GM19372 (cell line): Measurements from ENCODE around the gene CFAP57.
"Not testable (repeated sequence)": the region's sequence is repeated elsewhere in the genome, so short reads cannot be mapped to it uniquely, and the experiment has no call there.

ENCODE experiments used
- ATAC-seq: cut with Tn5 transposase; IDR thresholded peaks from one replicate; pipeline ENCODE4 v1.9.1; 2021; ENCODE audit warnings: mild to moderate bottlenecking, low read depth, moderate library complexity; ENCODE audit not compliant: unreplicated experiment

The CFAP57 gene

DNA sequence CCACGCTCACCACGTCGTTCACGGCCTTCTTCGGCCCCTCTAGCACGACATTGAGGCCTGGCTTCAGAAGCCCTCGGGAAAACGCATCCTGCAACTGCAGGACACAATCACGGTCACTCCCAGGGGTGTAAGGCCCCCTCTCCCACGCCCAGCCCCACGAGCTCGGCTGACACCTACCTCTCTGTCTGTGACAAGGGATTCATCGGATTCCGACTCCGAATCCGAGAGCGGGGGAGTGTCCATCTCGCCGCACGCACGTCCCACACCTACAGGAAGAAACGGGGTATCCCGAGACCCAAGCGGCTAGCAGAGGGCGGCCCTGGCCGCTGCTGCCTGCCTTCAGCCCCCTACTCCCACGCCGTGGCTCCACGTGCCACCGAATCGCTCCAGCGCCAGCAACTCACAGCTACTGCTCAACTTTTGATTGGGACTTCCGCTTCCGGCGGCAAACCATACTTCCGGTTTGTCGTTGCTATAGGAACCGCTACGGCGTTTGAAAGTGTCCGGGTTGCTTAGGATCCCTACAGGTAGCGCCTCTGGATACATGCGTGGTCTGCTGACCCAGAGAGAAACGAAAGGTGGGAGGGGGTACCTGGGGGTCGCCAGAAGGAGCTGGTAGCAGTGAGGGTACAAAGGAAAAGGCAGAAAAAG, at the start of gene CFAP57, which contains the start of gene EBNA1BP2:
CFAP57 (plus strand) TSS at position 455 of the 651 bp plus-strand sequence. CDS start 424 bp downstream, outside the sequence.
EBNA1BP2 (minus strand) TSS at position 415 of the 651 bp plus-strand sequence; CDS start at position 243, 172 bp downstream.
- ATAC-seq = peak; percentile 93

DNA sequence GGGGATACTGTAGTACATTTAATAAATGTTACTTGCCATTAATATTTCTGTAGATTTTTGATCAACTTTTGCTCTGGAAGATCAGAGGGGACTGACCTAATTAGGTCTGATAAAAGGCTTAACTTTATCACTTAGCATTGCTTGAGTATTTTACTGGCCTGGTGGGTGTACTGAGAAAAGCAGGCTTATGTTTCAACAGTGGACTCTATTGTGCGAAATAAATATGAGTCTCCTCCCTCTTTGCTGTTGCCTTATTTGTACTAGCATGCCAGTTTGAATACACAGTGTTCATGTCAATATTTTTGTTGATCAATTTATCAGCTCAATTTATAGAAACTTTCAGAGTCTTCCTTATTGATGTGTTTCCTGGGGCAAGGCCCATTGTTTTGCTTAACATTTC, 49.1 kb upstream of the CFAP57 start:
- ATAC-seq = no peak

DNA sequence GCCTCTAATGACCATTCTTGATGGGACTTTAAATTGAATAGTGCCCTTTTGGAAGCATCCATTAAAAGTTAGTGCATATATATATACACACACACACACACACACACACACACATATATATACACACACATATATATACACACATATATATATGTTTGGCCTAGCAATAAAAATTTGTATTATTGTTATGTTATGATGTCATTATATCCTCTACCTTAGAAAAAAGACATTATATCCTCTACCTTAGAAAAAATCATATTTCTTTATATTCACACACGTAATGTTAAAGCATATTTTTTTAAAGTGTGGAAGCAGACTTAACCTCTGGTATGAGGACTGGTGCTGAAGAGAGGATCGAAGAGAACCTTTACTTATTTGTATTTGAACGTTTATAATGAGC, 43.3 kb upstream of the CFAP57 start:
- no peak for ATAC-seq

DNA sequence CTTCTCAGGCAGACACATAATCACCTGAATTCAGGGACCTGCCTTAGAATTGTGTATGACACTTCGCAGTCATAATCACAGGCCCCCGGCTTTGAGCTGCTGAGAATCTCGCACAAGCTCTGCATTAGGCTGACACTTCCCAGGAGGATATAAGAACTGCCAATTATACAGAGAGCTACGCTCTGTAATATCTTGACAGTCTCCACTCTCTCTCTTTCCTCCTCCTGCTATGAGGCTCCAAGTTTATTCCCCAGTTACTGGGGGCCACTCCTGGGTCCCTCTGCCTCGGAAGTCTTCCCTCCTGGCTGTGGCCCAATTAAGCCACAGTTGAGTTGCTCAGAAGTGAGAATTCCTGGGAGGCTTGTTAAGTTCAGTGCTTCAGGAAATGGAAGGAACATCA, 42.7 kb upstream of the CFAP57 start:
- ATAC-seq = no peak

DNA sequence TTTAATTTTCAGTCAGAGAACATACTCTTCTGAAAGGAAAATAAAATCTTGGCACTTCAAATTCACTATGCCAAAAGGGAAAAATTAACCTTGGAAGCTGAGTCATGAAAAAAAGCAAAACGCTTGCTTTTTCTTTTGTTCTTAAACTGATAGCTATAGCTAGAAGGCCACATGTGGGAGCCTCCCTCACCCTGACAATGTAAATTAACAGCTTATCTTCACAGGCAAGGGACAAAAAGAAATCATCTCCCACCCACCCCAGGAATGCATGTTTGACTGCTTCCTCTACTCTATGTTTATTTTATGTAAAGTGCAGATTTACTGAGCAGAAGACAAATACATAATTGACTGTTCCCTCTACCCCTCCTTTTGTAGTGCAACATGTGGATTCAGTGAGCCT, 38.1 kb upstream of the CFAP57 start:
- no peak for ATAC-seq

DNA sequence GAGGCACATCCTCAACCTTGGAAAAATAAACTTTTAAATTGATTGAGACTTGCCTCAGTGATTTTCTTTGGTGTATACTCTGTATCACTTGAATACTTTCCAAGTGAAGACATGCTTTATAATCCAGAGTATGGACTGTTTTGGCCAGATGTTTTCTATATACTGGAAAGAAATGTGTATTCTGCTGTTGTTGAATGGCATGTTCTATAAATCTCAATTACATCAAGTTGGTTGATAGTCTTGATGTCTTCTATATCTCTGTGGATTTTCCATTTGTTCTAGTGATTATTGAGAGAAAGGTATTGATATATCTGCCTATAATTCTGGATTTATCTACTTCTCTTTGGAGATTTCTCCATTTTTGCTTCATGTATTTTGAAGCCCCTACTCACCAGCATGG, 37.5 kb upstream of the CFAP57 start:
- no peak for ATAC-seq

DNA sequence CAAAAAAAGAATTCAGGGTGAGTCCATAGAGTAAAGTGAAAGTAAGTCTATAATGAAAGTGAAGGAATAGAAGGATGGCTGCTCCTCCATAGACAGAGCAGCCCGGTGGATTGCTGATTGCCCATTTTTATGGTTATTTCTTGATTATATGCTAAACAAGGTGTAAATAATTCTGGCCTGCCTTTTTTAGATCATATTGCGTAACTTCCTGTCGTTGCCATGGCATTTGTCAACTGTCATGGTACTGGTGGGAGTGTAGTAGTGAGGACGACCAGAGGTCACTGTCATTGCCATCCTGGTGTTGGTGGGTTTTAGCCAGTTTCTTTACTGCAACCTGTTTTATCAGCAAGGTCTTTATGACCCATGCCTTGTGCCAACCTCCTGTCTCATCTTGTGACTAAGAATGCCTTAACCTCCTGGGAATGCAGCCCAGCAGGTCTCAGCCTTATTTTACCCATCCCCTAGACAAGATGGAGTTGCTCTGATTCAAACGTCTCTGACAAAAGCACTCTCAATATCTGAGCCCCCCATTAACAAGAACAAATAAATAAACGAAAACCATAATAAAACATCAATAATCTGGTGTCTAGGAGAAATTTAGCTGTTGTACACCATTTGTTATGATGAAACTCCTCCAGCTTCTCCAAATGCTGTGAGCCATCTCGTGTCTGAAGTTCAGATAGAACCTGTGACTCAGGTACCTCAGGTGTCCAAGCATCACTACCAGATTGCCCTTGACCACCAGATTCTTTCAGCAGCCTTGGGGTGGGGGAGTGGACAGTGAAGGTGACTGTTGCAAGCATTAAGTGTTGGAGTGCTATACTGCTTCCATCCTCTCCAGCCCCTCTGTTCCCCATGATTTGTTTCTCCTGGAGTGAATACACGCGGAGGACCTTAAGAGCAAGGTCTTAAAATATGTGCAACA, 36.0 kb upstream of the CFAP57 start:
- no peak for ATAC-seq

DNA sequence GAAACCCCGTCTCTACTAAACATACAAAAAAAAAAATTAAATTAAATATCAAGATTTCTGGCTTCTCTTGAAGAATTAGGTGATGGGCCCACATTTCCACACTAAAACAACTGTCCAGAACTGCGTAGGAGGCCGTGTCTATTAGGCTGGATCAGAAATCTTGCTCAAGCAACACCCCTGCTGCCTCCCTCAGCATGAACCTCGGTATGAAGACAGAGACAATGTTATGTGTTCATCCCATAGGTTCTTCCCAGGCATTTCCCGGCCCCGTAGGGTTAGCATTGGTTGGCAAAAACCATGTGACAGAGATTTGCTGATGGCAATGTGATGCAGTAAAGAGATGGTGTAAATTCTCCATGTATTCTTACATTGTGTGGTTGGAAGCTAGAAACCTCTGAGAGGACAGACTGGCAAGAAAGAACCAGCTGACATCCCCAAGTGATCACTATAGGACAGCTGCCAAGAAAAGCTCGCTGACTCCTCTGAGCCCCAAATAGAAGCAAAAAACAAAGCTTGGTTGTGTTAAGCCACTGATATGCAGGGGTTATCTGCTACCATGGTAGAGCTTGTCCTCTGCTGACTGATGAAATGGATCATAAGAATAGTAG, 34.6 kb upstream of the CFAP57 start:
- ATAC-seq = no peak

DNA sequence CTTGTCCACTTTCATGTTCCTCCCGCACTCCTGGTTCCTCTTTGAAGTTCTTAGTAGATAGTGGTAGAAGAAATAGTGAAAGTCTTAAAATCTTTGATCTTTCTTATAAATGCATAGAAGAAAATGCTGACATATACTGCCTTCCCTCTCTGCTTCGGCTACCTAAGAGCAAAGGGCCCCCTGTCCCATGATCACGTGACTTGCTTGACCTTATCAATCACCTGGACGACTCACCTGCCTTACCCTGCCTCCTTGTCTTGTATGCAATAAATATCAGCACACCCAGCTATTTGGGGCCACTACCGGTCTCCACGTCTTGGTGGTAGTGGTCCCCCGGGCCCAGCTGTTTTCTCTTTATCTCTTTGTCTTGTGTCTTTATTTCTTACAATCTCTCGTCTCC, 32.8 kb upstream of the CFAP57 start:
- not testable (repeated sequence) for ATAC-seq

DNA sequence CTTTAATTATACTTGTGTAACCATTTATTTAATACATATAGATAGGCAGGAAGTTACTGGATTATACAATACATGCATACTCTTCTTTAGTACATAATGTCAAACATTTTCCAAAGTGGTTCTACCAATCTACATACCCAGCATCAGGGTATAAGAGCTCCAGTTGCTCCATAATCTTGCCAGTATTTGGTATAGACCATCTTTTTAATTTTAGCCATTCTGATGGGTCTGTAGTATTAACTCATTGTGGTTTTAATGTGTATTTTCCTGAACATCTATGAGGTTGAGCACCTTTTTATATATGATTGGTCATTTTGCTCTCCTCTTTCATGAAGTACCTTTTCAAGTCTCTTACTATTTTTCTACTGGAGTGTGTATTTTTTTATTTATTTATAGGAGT, 32.1 kb upstream of the CFAP57 start:
- ATAC-seq = no peak

DNA sequence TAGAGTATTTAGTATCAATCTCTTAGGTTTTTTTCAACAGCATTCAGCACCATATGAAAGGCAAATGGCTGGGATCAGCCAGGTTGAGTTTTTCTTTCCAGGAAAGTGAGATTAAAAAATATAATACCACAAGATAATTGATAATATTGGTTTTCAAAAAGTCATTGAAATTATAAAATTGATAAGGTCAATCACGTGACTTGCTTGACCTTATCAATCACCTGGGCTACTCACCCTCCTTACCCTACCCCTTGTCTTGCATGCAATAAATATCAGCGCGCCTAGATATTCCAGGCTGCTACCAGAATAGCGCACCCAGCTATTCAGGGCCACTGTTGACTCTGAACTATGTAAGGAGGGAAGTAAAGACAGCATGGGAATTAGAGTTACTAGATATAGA, 31.5 kb upstream of the CFAP57 start:
- no peak for ATAC-seq

DNA sequence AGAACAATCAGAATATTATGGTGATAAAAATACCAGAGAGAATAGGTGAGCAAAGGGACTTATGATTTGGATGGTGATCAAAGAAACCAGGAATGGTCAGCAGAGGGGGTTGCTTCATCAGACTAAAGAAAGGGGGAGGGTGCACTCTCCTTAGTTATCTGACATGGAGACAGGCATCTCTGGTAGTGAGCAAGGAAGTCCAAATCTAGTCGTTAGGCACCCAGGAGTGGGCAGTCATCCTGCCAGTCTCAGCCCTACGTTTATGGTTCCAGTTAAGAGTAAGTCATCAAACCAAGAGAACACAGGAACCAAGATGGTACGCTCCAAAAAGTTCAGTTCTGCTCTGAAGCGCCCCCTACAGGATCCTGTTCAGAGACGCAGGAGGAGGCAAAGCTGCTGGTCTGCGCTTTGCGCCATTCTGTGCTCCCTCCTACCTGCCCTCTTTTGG, 28.7 kb upstream of the CFAP57 start:
- no peak for ATAC-seq

DNA sequence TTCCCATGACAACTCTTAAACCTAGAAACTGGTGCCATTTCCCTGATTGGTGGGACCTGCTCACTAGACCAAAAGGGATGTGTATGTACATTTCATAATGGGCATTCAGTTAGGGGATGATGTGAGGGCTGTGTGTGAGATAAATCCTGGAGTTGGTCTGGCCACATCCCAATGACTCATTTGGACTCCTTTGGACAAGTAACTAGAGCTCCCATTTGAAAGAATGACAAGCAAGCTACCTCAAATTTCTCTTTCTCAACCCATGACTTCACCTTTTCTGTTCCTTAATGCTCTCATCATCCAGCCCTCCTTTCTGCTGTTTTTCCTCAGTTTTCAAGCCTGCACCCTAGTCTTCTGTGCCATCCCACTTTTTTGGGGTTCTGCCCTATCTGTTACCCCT, 27.9 kb upstream of the CFAP57 start:
- no peak for ATAC-seq

DNA sequence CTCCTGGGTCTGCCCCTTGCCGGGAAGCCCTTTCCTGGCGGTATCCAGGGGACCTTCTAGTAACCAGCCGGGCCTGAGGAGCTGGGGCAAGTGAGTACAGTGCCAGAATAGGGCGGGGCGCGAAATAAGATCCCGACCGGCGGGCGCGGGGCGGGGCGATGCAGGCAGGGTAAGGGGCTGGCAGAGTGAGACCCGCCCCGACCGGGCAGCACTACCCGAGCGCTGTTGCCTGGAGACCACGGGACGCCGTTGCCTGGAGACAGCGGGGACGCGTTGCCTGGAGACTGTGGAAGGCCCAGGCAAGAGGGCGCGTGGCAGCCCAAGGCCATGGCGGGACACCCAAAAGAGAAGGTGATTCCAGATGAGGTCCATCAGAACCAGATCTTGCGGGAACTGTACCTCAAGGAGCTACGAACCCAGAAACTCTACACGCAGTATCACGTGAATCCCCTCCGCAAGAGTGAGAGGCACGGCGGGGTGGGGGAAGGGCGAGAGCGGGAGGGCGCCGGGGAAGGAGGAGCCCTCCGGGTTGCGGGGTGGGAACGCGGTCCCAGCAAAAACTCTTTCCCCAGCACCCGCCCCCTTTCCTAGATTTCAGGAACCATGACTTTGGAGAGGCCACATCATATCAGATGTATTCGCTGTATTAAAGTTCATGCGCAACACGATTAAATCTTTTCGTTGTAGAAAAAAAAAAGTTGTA, 24.4 kb upstream of the CFAP57 start:
- no peak for ATAC-seq

DNA sequence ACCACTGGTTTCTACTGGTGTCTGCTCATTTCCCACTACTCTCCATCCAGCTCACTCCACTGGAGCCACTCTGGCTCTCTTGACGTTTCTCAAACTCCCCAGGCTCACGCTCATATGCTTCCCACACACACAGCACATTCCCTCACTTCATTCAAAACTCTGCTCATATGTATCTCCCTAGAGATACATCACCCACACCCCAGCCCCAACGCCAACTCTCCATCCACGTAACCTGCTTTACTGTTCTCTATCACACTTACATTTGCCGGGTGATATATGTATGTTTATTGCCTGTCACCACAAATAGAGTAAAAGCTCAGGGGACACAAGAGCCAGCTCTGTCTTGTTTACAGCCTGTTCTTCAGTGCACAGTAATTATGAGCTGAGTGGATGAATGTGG, 22.2 kb upstream of the CFAP57 start:
- no peak for ATAC-seq

DNA sequence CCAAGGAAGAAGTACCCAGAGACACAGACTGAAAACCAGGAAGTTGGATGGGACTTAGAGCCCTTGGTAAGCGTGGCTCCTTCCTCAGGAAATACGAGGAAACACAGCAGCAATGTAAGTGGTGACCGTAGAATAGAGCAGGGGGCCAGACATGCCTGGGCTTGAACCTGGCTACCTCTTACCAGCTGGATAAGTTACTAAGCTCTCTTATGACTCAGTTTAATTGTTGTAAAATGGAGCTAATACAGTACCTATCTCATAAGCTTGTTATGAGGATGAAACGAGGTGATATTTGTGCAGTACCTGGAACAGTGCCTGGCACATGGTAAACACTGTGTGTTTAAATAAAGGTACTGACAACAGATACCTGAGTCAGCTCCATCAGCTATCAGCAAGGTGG, 19.3 kb upstream of the CFAP57 start:
- ATAC-seq = no peak

DNA sequence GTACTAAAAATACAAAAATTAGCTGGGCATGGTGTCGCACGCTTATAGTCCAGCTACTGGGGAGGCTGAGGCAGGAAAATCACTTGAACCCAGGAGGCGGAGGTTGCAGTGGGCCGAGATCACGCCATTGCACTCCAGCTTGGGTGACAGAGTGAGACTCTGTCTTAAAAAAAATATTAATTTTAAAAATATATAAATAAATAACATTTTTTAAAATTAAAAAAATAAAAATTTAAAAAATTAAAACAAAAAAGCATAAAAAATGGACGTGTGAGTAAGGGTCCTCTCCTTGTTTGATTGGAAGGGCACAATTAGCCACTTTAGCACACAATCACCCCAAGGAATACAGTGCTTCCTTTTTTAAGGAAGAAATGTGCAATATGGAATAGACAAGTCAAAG, 18.7 kb upstream of the CFAP57 start:
- ATAC-seq = no peak

DNA sequence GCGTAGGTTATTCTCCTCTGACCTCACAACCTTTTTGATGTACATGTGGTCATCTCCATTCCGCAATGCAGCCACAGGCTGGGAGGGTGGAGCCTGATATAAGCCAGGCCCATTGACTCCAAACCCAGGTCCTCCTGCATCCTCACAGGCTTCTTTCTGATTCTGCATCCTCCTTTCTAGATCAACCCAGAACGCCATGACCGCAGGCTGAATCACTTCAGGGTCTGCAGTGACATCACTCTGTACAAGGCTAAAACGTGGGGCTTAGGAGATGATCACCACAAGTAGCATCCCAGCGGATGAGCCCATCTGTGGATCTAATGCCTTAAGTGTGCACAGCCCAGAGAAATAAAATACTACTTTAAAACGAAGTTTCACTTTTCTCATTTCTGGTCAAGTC, 16.1 kb upstream of the CFAP57 start:
- ATAC-seq = no peak

DNA sequence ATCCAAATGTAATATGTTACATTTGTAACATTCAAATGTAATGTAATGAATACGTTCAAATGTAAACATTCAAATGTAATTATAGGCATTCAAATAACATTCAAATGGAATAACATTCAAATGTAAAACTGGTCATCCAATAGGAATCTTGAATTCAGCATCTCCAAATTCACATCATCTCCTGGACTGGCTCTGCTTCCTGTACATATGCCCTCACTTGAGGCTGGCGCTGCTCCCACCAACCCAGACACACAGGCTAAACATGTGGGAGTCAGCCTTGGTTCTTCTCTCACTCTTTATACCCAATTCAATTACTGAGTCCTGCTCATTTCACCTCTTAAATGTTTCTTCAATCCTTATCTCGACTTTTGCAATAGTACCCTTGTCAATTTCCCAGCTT, 7.0 kb upstream of the CFAP57 start:
- ATAC-seq = no peak

DNA sequence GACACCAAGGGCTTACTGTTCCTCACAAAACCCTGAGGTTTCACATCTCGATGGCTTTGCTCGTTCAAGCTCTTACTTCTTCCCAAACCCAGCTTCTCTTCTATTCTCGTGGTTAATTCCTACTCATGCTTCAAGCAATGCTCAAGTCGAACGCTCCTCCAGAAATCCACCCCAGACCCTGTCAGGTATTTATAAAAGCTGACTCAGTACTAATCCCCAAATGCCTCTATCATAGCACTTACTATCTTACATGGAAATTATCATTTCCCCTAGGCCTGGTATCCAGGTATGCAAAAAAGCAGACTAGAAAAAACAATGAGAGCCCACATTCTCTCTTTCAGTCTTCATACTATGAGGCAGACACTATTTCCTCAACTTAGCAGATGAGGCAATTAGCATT, 6.4 kb upstream of the CFAP57 start:
- no peak for ATAC-seq
